Esophagus muscularis mucosa (tissue), 4 donors: ENCODE data around the gene SMIM7. TPM values are rescaled to one million over a fixed set of nuclear protein-coding genes. Genes with fewer than 3 reads are reported as not detected.

Experiments
- DNase-seq: peaks from one replicate; pipeline ENCODE4 v3.0.0-alpha.2; 2017; ENCODE audit errors: extremely low spot score
- H3K27ac ChIP-seq, 4 donors: fragments of 200-600 bp; sonication (generic); replicated peaks in 1 of 4; 1 replicate in 3 of 4; 2 replicates in 1 of 4; pipeline ENCODE4 v1.5.1; 2016 to 2019; ENCODE audit warnings: mild to moderate bottlenecking in 1 of 4
- H3K27me3 ChIP-seq, 4 donors: fragments of 200-600 bp; sonication (generic); one replicate each; pipeline versions ENCODE4 v1.5.1 to v1.6.0; 2016 to 2019
- H3K36me3 ChIP-seq, 4 donors: fragments of 200-600 bp; sonication (generic); one replicate each; pipeline ENCODE4 v1.5.1; 2016 to 2019
- H3K4me1 ChIP-seq, 4 donors: fragments of 200-600 bp; sonication (generic); one replicate each; pipeline ENCODE4 v1.5.1; 2016 to 2019
- H3K4me3 ChIP-seq, 4 donors: fragments of 200-600 bp; sonication (generic); 1 replicate in 2 of 4; 2 replicates in 2 of 4; pipeline ENCODE4 v1.5.1; 2016 to 2019; ENCODE audit warnings: mild to moderate bottlenecking in 4 of 4, moderate library complexity in 1 of 4
- H3K9me3 ChIP-seq, 4 donors: fragments of 200-600 bp; sonication (generic); 1 replicate in 3 of 4; 2 replicates in 1 of 4; pipeline ENCODE4 v1.5.1; 2016 to 2019
- CTCF ChIP-seq, 3 experiments: fragments of 200-600 bp in 2 of 3; fragments of 450-650 bp in 1 of 3; sonication (generic) in 2 of 3; IDR thresholded peaks; one replicate each; pipeline ENCODE4 v1.5.1; 2017 to 2019; ENCODE audit warnings: antibody characterized with exemption in 3 of 3, mild to moderate bottlenecking in 2 of 3, moderate library complexity in 1 of 3
- EP300 ChIP-seq: sonication (generic); formaldehyde crosslinking; IDR thresholded peaks from one replicate; pipeline ENCODE4 v1.6.1; 2017; ENCODE audit warnings: antibody characterized with exemption
- POLR2A ChIP-seq: fragments of 450-650 bp; IDR thresholded peaks from one replicate; pipeline ENCODE4 v1.6.1; 2017; ENCODE audit warnings: antibody characterized with exemption, moderate library complexity, mild to moderate bottlenecking, low read depth
- POLR2AphosphoS5 ChIP-seq, 2 donors: sonication (generic); formaldehyde crosslinking; IDR thresholded peaks; one replicate each; pipeline ENCODE4 v1.6.1; 2017; ENCODE audit warnings: antibody characterized with exemption in 2 of 2
- WGBS: methylation state at CpG from one replicate; pipeline ENCODE4 v1.1.5; 2018; 5-methylcytosine and 5-hydroxymethylcytosine counted together
- intact Hi-C: fragments of 100-400 bp; cut with DNase I; formaldehyde crosslinking; loops from one replicate; pipeline ENCODE4 v1.15.1; 2023
- total RNA-seq, 4 donors: library from RNA; depleted of rRNA; stranded (reverse); fragments of >200 nt; gene quantifications; one replicate each; pipeline versions ENCODE4 v1.1.0 to v1.2.1, GENCODE V29; 2016

Gene SMIM7
- total RNA-seq, 4 donors from 2014 or later = 58.5 to 85.0 (median 69.8) TPM

GRCh38 chr19:16684216-16684615 is 24.3 kb upstream of the SMIM7 start:
- Histone ChIP-seq H3K27me3 (no peaks in the 10 kb centered on the region), H3K4me3 (no peak overlapping the region), H3K9me3 (peaks cover 0 to 14% (median 5%) of the 10 kb centered on the region in 4 donors), H3K36me3 (peaks cover 17 to 39% (median 31%) of the 10 kb centered on the region in 4 donors), H3K4me1 (no peaks in the 10 kb centered on the region), H3K27ac (no peak overlapping the region)
- no peak for DNase-seq
- TF ChIP-seq POLR2AphosphoS5 (IDR thresholded peaks at IDR 0.05) (no peak), EP300 (no peak), CTCF (IDR thresholded peaks at IDR 0.05) (no peak), POLR2A (no peak)
- WGBS = 91% methylated on average over 3 of the region's 3 CpGs
- intact Hi-C loops = no loop called here

- WGBS = 100% methylated on average over 2 of the region's 2 CpGs
- H3K9me3 ChIP-seq = peaks cover 0 to 14% (median 5%) of the 10 kb centered on the region in 4 donors
- H3K36me3 ChIP-seq = peaks cover 17 to 39% (median 31%) of the 10 kb centered on the region in 4 donors
- DNase-seq = no peak
- H3K27me3 ChIP-seq = no peaks in the 10 kb centered on the region
- no peaks in the 10 kb centered on the region for H3K4me1 ChIP-seq
- TF ChIP-seq CTCF (IDR thresholded peaks at IDR 0.05) (no peak), EP300 (no peak), POLR2AphosphoS5 (IDR thresholded peaks at IDR 0.05) (no peak), POLR2A (no peak)
- H3K4me3 ChIP-seq = no peak overlapping the region
- intact Hi-C loops = no loop called here
- no peak overlapping the region for H3K27ac ChIP-seq
These were observed 22.6 kb upstream of the SMIM7 start for GRCh38 chr19:16682539-16682938.

GRCh38 chr19:16679811-16680210 is 19.9 kb upstream of the SMIM7 start:
- H3K4me1 ChIP-seq = no peaks in the 10 kb centered on the region
- H3K27ac ChIP-seq = no peak overlapping the region
- H3K36me3 ChIP-seq = peaks cover 17 to 39% (median 32%) of the 10 kb centered on the region in 4 donors
- DNase-seq = no peak
- H3K9me3 ChIP-seq = peaks cover 0 to 14% (median 5%) of the 10 kb centered on the region in 4 donors
- intact Hi-C loops = no loop called here
- no peaks in the 10 kb centered on the region for H3K27me3 ChIP-seq
- TF ChIP-seq POLR2A = no peak
- no peak for TF ChIP-seq POLR2AphosphoS5 (IDR thresholded peaks at IDR 0.05)
- TF ChIP-seq EP300 = no peak
- TF ChIP-seq CTCF (IDR thresholded peaks at IDR 0.05) = no peak
- 90% methylated on average over 10 of the region's 11 CpGs for WGBS
- H3K4me3 ChIP-seq = no peak overlapping the region

GRCh38 chr19:16678498-16678897 is 18.6 kb upstream of the SMIM7 start:
- peaks cover 0 to 14% (median 5%) of the 10 kb centered on the region in 4 donors for H3K9me3 ChIP-seq
- intact Hi-C loops = no loop called here
- peaks cover 17 to 43% (median 34%) of the 10 kb centered on the region in 4 donors for H3K36me3 ChIP-seq
- H3K4me1 ChIP-seq = no peaks in the 10 kb centered on the region
- no peak overlapping the region for H3K4me3 ChIP-seq
- TF ChIP-seq EP300 (no peak), CTCF (IDR thresholded peaks at IDR 0.05) (no peak), POLR2A (no peak), POLR2AphosphoS5 (IDR thresholded peaks at IDR 0.05) (no peak)
- H3K27ac ChIP-seq = no peak overlapping the region
- H3K27me3 ChIP-seq = no peaks in the 10 kb centered on the region
- no peak for DNase-seq
- WGBS = 91% methylated on average over 9 of the region's 9 CpGs

- no peak overlapping the region for H3K4me3 ChIP-seq
- H3K9me3 ChIP-seq = peaks cover 0 to 14% (median 5%) of the 10 kb centered on the region in 4 donors
- H3K27me3 ChIP-seq = no peaks in the 10 kb centered on the region
- DNase-seq = no peak
- TF ChIP-seq CTCF (IDR thresholded peaks at IDR 0.05) (no peak), POLR2A (no peak), EP300 (no peak), POLR2AphosphoS5 (IDR thresholded peaks at IDR 0.05) (no peak)
- H3K27ac ChIP-seq = no peak overlapping the region
- peaks cover 0 to 2% (median under 1%) of the 10 kb centered on the region in 4 donors for H3K4me1 ChIP-seq
- intact Hi-C loops = no loop called here
- H3K36me3 ChIP-seq = peaks cover 17 to 37% (median 25%) of the 10 kb centered on the region in 4 donors
These were observed 17.1 kb upstream of the SMIM7 start for GRCh38 chr19:16677055-16677454.
